HepG2 (cell line): ENCODE results near the gene MOV10L1.

Experiments used
- EP300 ChIP-seq, 3 experiments: sonication (generic) in 1 of 3; formaldehyde crosslinking in 1 of 3; IDR thresholded peaks; 2 replicates each; pipeline versions ENCODE4 v1.5.1 to v1.6.1; 2011 to 2020; ENCODE audit warnings: low read depth in 2 of 3, low read length in 2 of 3, borderline replicate concordance in 1 of 3, improper control_type of control experiment in 1 of 3, mild to moderate bottlenecking in 1 of 3, missing genetic modification reagents in 1 of 3, moderate library complexity in 1 of 3
- IRF2 ChIP-seq: IDR thresholded peaks from 2 replicates; pipeline ENCODE4 v1.6.1; 2018; ENCODE audit warnings: missing genetic modification reagents, missing compliant biosample characterization
- KAT7 ChIP-seq: IDR thresholded peaks from 2 replicates; pipeline ENCODE4 v1.6.1; 2018; ENCODE audit warnings: borderline replicate concordance, missing compliant biosample characterization
- KDM1A ChIP-seq: IDR thresholded peaks from 2 replicates; pipeline ENCODE4 v1.6.1; 2016; ENCODE audit warnings: missing compliant biosample characterization
- MED8 ChIP-seq: sonication (generic); formaldehyde crosslinking; IDR thresholded peaks from 2 replicates; pipeline ENCODE4 v1.8.1; 2023; ENCODE audit warnings: mild to moderate bottlenecking, missing genetic modification reagents; ENCODE audit not compliant: insufficient replicate concordance
- SIN3A ChIP-seq: IDR thresholded peaks from 2 replicates; pipeline ENCODE4 v1.6.1; 2011; ENCODE audit warnings: low read depth, mild to moderate bottlenecking, control low read depth, low read length, borderline replicate concordance
- ZNF24 ChIP-seq: fragments of 450-650 bp; IDR thresholded peaks from 2 replicates; pipeline ENCODE4 v1.6.1; 2017; ENCODE audit warnings: antibody characterized with exemption, mild to moderate bottlenecking
- ZNF451 ChIP-seq: sonication (generic); formaldehyde crosslinking; IDR thresholded peaks from 2 replicates; pipeline ENCODE4 v1.5.0; 2020; ENCODE audit warnings: mild to moderate bottlenecking, missing genetic modification reagents
- ZNF609 ChIP-seq: sonication (generic); formaldehyde crosslinking; IDR thresholded peaks from 2 replicates; pipeline ENCODE4 v1.4.0; 2020; ENCODE audit warnings: mild to moderate bottlenecking, missing genetic modification reagents, borderline replicate concordance
- TF ChIP-seq, protein P1 (sequence below): sonication (generic); formaldehyde crosslinking; IDR thresholded peaks from 2 replicates; pipeline ENCODE4 v1.5.0; 2020; ENCODE audit warnings: mild to moderate bottlenecking, missing genetic modification reagents, moderate library complexity
- TF ChIP-seq, protein P2 (sequence below): IDR thresholded peaks from 2 replicates; pipeline ENCODE4 v1.6.1; 2012; ENCODE audit warnings: inconsistent platforms

DNA sequence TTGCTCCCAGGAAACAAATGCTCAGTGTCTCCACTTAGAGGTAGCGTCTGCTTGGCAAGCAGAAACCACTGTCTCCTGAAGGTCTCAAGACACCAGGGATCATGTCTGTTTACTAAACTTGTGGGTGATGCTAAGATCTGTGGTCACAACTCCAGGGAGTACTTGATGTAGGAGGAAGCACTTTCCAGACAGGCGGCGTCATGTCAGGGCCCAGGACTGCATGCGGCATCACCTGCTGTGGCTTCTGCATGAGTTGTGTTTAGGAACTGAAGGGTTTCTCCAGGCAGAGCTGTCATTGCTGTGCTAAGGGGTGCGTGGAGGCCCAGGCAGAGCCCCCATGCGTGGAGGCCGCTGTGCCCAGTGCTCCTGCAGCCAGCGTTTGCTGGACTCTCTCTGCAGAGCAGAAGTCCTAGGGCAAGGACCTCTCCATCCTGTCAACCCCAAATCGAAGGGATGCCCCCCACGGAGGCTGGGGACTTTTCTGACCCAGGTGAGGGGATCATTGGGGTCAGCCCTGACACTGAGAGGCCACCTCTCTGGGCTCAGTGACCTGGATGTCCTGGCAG lies 72.7 kb downstream of the MOV10L1 start:
- TF ChIP-seq SIN3A (no peak), ZNF24 (no peak), ZNF451 (CRISPR knock-in tag) (no peak), MED8 (CRISPR knock-in tag) (no peak), KDM1A (CRISPR knock-in tag) (no peak), ZNF609 (CRISPR knock-in tag) (no peak), IRF2 (CRISPR knock-in tag) (no peak), KAT7 (CRISPR knock-in tag) (no peak), EP300 (IDR thresholded peaks at IDR 0.05; ENCODE audit: low read depth in 2 of 2, low read length in 2 of 2) (no peak), EP300 (CRISPR knock-in tag; IDR thresholded peaks at IDR 0.05; ENCODE audit: borderline replicate concordance) (no peak)
- TF ChIP-seq, protein P1, sequence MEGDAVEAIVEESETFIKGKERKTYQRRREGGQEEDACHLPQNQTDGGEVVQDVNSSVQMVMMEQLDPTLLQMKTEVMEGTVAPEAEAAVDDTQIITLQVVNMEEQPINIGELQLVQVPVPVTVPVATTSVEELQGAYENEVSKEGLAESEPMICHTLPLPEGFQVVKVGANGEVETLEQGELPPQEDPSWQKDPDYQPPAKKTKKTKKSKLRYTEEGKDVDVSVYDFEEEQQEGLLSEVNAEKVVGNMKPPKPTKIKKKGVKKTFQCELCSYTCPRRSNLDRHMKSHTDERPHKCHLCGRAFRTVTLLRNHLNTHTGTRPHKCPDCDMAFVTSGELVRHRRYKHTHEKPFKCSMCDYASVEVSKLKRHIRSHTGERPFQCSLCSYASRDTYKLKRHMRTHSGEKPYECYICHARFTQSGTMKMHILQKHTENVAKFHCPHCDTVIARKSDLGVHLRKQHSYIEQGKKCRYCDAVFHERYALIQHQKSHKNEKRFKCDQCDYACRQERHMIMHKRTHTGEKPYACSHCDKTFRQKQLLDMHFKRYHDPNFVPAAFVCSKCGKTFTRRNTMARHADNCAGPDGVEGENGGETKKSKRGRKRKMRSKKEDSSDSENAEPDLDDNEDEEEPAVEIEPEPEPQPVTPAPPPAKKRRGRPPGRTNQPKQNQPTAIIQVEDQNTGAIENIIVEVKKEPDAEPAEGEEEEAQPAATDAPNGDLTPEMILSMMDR (CRISPR knock-in tag), result no peak
- TF ChIP-seq, protein P2, sequence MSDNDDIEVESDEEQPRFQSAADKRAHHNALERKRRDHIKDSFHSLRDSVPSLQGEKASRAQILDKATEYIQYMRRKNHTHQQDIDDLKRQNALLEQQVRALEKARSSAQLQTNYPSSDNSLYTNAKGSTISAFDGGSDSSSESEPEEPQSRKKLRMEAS, result no peak
